Measurements from ENCODE around the gene NAA40. TPM values are rescaled to one million over a fixed set of nuclear protein-coding genes. Genes with fewer than 3 reads are reported as not detected.

The NAA40 gene
- total RNA-seq, 4 donors from 2014 or later, result 46.2 to 80.0 (median 57.1) TPM

- TF ChIP-seq POLR2A (IDR thresholded peaks at IDR 0.05) (no peak), CTCF (IDR thresholded peaks at IDR 0.05) (no peak)
- peaks cover 0 to 89% (median 0%) of the 10 kb centered on the region in 3 donors for H3K36me3 ChIP-seq
Observed at GRCh38 chr11:63993993-63994392, 55.2 kb downstream of the NAA40 start.

GRCh38 chr11:63996512-63996911 is 57.7 kb downstream of the NAA40 start:
- DNase-seq, result no peak
- Histone ChIP-seq H3K27me3 (no peaks in the 10 kb centered on the region), H3K4me3 (no peak overlapping the region), H3K27ac (no peak overlapping the region), H3K4me1 (peaks cover 0 to 28% (median 21%) of the 10 kb centered on the region in 4 donors), H3K36me3 (peaks cover 0 to 66% (median 0%) of the 10 kb centered on the region in 3 donors), H3K9me3 (no peaks in the 10 kb centered on the region)
- TF ChIP-seq CTCF (IDR thresholded peaks at IDR 0.05) (no peak), POLR2A (IDR thresholded peaks at IDR 0.05) (no peak)

More at GRCh38 chr11:63993993-63994392, 55.2 kb downstream of the NAA40 start:
- Histone ChIP-seq H3K9me3 (no peaks in the 10 kb centered on the region), H3K4me1 (peaks cover 0 to 6% (median 3%) of the 10 kb centered on the region in 4 donors), H3K4me3 (no peak overlapping the region), H3K27ac (no peak overlapping the region), H3K27me3 (no peaks in the 10 kb centered on the region)
- DNase-seq, result no peak

DNA sequence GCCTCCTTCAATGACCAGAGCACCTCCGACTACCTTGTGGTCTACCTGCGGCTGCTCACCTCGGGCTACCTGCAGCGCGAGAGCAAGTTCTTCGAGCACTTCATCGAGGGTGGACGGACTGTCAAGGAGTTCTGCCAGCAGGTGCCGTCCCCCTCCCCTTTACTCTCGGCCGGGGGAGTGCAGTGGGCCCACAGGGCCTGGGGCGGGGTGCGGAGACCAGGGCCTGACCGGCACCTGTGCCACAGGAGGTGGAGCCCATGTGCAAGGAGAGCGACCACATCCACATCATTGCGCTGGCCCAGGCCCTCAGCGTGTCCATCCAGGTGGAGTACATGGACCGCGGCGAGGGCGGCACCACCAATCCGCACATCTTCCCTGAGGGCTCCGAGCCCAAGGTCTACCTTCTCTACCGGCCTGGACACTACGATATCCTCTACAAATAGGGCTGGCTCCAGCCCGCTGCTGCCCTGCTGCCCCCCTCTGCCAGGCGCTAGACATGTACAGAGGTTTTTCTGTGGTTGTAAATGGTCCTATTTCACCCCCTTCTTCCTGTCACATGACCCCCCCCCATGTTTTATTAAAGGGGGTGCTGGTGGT is 58.4 kb downstream of the NAA40 start:
- no peaks in the 10 kb centered on the region for H3K27me3 ChIP-seq
- H3K9me3 ChIP-seq, result no peaks in the 10 kb centered on the region
- no peak overlapping the region for H3K27ac ChIP-seq
- no peak for TF ChIP-seq CTCF (IDR thresholded peaks at IDR 0.05)
- TF ChIP-seq POLR2A (IDR thresholded peaks at IDR 0.05), result no peak
- H3K36me3 ChIP-seq, result peaks cover 0 to 61% (median 0%) of the 10 kb centered on the region in 3 donors
- H3K4me3 ChIP-seq, result no peak overlapping the region
- H3K4me1 ChIP-seq, result peaks cover 0 to 31% (median 21%) of the 10 kb centered on the region in 4 donors
- no peak for DNase-seq

DNA sequence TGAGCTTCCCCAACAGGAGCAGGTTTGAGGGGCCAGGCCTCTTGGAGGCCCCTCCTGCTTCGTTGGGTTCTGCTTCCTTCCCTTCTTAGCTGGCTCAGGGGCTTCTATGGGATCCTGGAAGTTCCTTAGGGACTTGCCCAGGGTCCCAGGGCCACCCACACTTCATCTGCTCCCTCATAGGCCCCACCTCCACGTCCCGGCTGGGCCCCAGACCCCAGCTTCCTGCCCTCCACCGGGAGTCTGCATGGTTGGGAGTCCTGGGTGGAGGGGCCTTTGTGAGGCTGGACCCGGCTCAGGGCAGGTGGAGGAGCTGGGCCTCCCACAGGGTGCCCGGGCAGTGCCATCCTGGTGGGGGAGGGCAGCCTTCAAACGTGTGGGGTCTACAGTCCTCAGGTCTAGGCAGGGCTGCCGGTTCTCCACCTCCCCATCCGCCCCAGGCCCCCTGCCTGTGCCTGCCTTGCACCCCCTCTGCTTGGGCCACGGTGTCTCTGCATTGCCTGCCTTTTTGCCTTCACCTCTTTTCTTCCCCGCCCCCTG is 59.1 kb downstream of the NAA40 start:
- peaks cover 0 to 33% (median 21%) of the 10 kb centered on the region in 4 donors for H3K4me1 ChIP-seq
- no peaks in the 10 kb centered on the region for H3K27me3 ChIP-seq
- no peak overlapping the region for H3K27ac ChIP-seq
- peaks cover 0 to 54% (median 0%) of the 10 kb centered on the region in 3 donors for H3K36me3 ChIP-seq
- DNase-seq, result no peak
- no peak overlapping the region for H3K4me3 ChIP-seq
- TF ChIP-seq POLR2A (IDR thresholded peaks at IDR 0.05), result no peak
- no peak for TF ChIP-seq CTCF (IDR thresholded peaks at IDR 0.05)
- no peaks in the 10 kb centered on the region for H3K9me3 ChIP-seq

- TF ChIP-seq CTCF (IDR thresholded peaks at IDR 0.05), result no peak
- no peak for TF ChIP-seq POLR2A (IDR thresholded peaks at IDR 0.05)
- Histone ChIP-seq H3K27ac (no peak overlapping the region), H3K9me3 (no peaks in the 10 kb centered on the region), H3K36me3 (peaks cover 0 to 49% (median 0%) of the 10 kb centered on the region in 3 donors), H3K4me1 (peaks cover 0 to 33% (median 21%) of the 10 kb centered on the region in 4 donors), H3K27me3 (no peaks in the 10 kb centered on the region), H3K4me3 (peak overlapping the region in 2 of 4 donors; percentile 44 to 50)
- DNase-seq, result no peak
Observed at GRCh38 chr11:63998558-63999348, 60.0 kb downstream of the NAA40 start.

Data from Peyer's patch (tissue), 4 donors.